Activated B cell treated with CpG ODN at 0.5 μM for 24 hours (primary cell): ENCODE results near the gene DBN1. TPM values are rescaled to one million over a fixed set of nuclear protein-coding genes. Genes with fewer than 3 reads are reported as not detected.

Source experiments
- ATAC-seq: fragments of 200-7000 bp; cut with Tn5 transposase; one replicate; pipeline ENCODE4 v1.10.0; 2021; ENCODE audit warnings: low read depth, mild to moderate bottlenecking, moderate library complexity
- CTCF ChIA-PET: fragments of 350-600 bp; sonication (Branson Sonifier 250); formaldehyde crosslinking; loops from one replicate; lab custom pipeline; 2021; ENCODE audit warnings: antibody characterized with exemption; lab: Charles Lee
- POLR2A ChIA-PET: fragments of 350-600 bp; sonication (Branson Sonifier 250); formaldehyde crosslinking; loops from one replicate; lab custom pipeline; 2021; ENCODE audit warnings: antibody characterized with exemption; lab: Charles Lee
- DNase-seq: peaks from one replicate; pipeline ENCODE4 v3.0.0; 2022
- H3K27ac Mint-ChIP-seq: one replicate; pipeline ENCODE4 v1.8.0; 2020; ENCODE audit warnings: mixed read lengths
- H3K27me3 Mint-ChIP-seq: one replicate; pipeline ENCODE4 v1.8.0; 2021; ENCODE audit warnings: mixed read lengths
- H3K36me3 Mint-ChIP-seq: one replicate; pipeline ENCODE4 v1.8.0; 2021; ENCODE audit warnings: low read depth, mixed read lengths
- H3K4me1 Mint-ChIP-seq: one replicate; pipeline ENCODE4 v1.8.0; 2021; ENCODE audit warnings: mixed read lengths
- H3K4me3 Mint-ChIP-seq: one replicate; pipeline ENCODE4 v1.8.0; 2020; ENCODE audit warnings: mild to moderate bottlenecking, mixed read lengths
- H3K9me3 Mint-ChIP-seq: one replicate; pipeline ENCODE4 v1.8.0; 2020; ENCODE audit warnings: mixed read lengths
- CTCF ChIP-seq: fragments of 200-600 bp; IDR thresholded peaks from one replicate; pipeline ENCODE4 v1.8.0; 2022; ENCODE audit warnings: antibody characterized with exemption, mild to moderate bottlenecking
- intact Hi-C: fragments of 100-400 bp; cut with micrococcal nuclease; formaldehyde crosslinking; loops from one replicate; pipeline ENCODE4 v1.15.1; 2024
- total RNA-seq: library from RNA; stranded (reverse); gene quantifications from 2 replicates; pipeline ENCODE4 v1.2.3, GENCODE V29; 2022

Gene DBN1
- total RNA-seq, 1 donor from 2014 or later: 3.9 TPM

- POLR2A ChIA-PET: no interaction called here
- Mint-ChIP-seq H3K27me3 (no peaks in the 10 kb centered on the region), H3K36me3 (no peaks in the 10 kb centered on the region), H3K4me3 (no peak overlapping the region), H3K27ac (no peak overlapping the region), H3K9me3 (peaks cover 2% of the 10 kb centered on the region), H3K4me1 (no peaks in the 10 kb centered on the region)
- CTCF ChIA-PET: no interaction called here
- intact Hi-C loops: no loop called here
- TF ChIP-seq CTCF: no peak
- DNase-seq (no peak), ATAC-seq (no peak)
Measured at GRCh38 chr5:177467436-177467835, 6.0 kb downstream of the DBN1 start.

DNA sequence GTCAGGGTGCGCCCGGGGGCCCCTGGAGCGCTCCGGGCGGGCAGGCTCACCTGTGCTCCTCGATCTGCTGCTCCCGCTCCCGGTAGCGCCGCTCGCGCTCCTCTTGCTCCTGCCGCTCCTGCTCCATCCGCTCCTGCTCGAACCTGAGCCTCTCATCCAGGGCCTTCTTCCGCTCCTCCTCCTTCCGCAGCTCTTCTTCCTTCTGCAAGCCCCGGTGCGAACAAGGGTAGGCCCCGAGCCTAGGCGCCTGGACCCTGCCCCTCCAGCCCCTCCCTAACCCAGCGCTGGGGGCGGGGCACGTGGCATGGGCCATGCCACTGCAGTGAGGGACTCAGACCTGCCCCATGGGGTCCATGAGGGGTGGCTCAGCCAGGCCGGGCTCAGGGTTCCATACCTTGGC is 6.6 kb downstream of the DBN1 start:
- POLR2A ChIA-PET: interaction anchor here (0.7 kb wide), 1 partner anchor 66 kb away, joined by 3 read pairs; no protein-coding TSS in a partner anchor
- Mint-ChIP-seq H3K27me3 (no peaks in the 10 kb centered on the region), H3K36me3 (no peaks in the 10 kb centered on the region), H3K27ac (no peak overlapping the region), H3K4me1 (peaks cover 2% of the 10 kb centered on the region), H3K9me3 (peaks cover 2% of the 10 kb centered on the region), H3K4me3 (no peak overlapping the region)
- no peak for TF ChIP-seq CTCF
- DNase-seq (no peak), ATAC-seq (no peak)
- intact Hi-C loops: no loop called here
- CTCF ChIA-PET: no interaction called here

- Mint-ChIP-seq H3K36me3 (no peaks in the 10 kb centered on the region), H3K4me3 (no peak overlapping the region), H3K9me3 (peaks cover 2% of the 10 kb centered on the region), H3K27ac (no peak overlapping the region), H3K4me1 (peaks cover 2% of the 10 kb centered on the region), H3K27me3 (no peaks in the 10 kb centered on the region)
- POLR2A ChIA-PET: no interaction called here
- CTCF ChIA-PET: no interaction called here
- no peak for ATAC-seq
- no peak for TF ChIP-seq CTCF
- no peak for DNase-seq
- intact Hi-C loops: no loop called here
Measured at GRCh38 chr5:177465044-177465443, 8.4 kb downstream of the DBN1 start.

- Mint-ChIP-seq H3K27me3 (no peaks in the 10 kb centered on the region), H3K4me3 (no peak overlapping the region), H3K9me3 (peaks cover 2% of the 10 kb centered on the region), H3K27ac (no peak overlapping the region), H3K4me1 (peaks cover 6% of the 10 kb centered on the region), H3K36me3 (no peaks in the 10 kb centered on the region)
- no peak for DNase-seq
- intact Hi-C loops: no loop called here
- ChIA-PET CTCF (no interaction called here), POLR2A (no interaction called here)
- no peak for TF ChIP-seq CTCF
- ATAC-seq: no peak
Measured at GRCh38 chr5:177462021-177462670, 11.3 kb downstream of the DBN1 start.

GRCh38 chr5:177459819-177460628 is 13.4 kb downstream of the DBN1 start:
- no peak overlapping the region for H3K27ac Mint-ChIP-seq
- H3K27me3 Mint-ChIP-seq: no peaks in the 10 kb centered on the region
- ChIA-PET POLR2A (interaction anchor here (0.6 kb wide), 1 partner anchor 73 kb away, joined by 6 read pairs; no protein-coding TSS in a partner anchor), CTCF (no interaction called here)
- no peaks in the 10 kb centered on the region for H3K9me3 Mint-ChIP-seq
- intact Hi-C loops: loop anchor here (5.0 kb wide), 1 partner anchor 328 kb away; the partner anchor contains the start of gene NSD1
- H3K36me3 Mint-ChIP-seq: no peaks in the 10 kb centered on the region
- DNase-seq: no peak
- TF ChIP-seq CTCF: no peak
- ATAC-seq: no peak
- no peak overlapping the region for H3K4me3 Mint-ChIP-seq
- peaks cover 11% of the 10 kb centered on the region for H3K4me1 Mint-ChIP-seq
